Trophoblast cell (in vitro differentiated cells and primary cell): Measurements from ENCODE around the gene PRIM2.
"Not testable (repeated sequence)": the region's sequence is repeated elsewhere in the genome, so short reads cannot be mapped to it uniquely, and the experiment has no call there.

Experiments used
- DNase-seq, 2 donors: peaks; one replicate each; pipeline ENCODE4 v3.0.0-alpha.2; 2016
- H2AFZ ChIP-seq: 2 replicates; pipeline ENCODE4 v1.6.1; 2013; ENCODE audit warnings: low read length, moderate library complexity, mild to moderate bottlenecking; ENCODE audit not compliant: insufficient read depth, poor library complexity
- H2AK5ac ChIP-seq: 2 replicates; pipeline ENCODE4 v1.6.1; 2013; ENCODE audit warnings: mild to moderate bottlenecking, low read length
- H2BK120ac ChIP-seq: 2 replicates; pipeline ENCODE4 v1.6.1; 2013; ENCODE audit warnings: low read length, mild to moderate bottlenecking, moderate library complexity; ENCODE audit not compliant: insufficient read depth, poor library complexity
- H2BK12ac ChIP-seq: 2 replicates; pipeline ENCODE4 v1.6.1; 2013; ENCODE audit warnings: mild to moderate bottlenecking, low read length, moderate library complexity
- H2BK5ac ChIP-seq: 2 replicates; pipeline ENCODE4 v1.6.1; 2013; ENCODE audit warnings: low read length, low read depth, moderate library complexity, mild to moderate bottlenecking; ENCODE audit not compliant: poor library complexity
- H3K14ac ChIP-seq: 2 replicates; pipeline ENCODE4 v1.6.1; 2013; ENCODE audit warnings: mild to moderate bottlenecking, low read length
- H3K18ac ChIP-seq: 2 replicates; pipeline ENCODE4 v1.6.1; 2013; ENCODE audit warnings: mild to moderate bottlenecking, low read length
- H3K23ac ChIP-seq: 2 replicates; pipeline ENCODE4 v1.6.1; 2013; ENCODE audit warnings: low read length
- H3K27ac ChIP-seq: 2 replicates; pipeline ENCODE4 v1.5.1; 2013; ENCODE audit warnings: low read depth, mild to moderate bottlenecking, inconsistent platforms, low read length, moderate library complexity
- H3K27me3 ChIP-seq: 2 replicates; pipeline ENCODE4 v1.6.1; 2013; ENCODE audit warnings: inconsistent platforms, mild to moderate bottlenecking, low read length, moderate library complexity; ENCODE audit not compliant: insufficient read depth
- H3K36me3 ChIP-seq, 2 experiments: 1 replicate in 1 of 2; 2 replicates in 1 of 2; pipeline ENCODE4 v1.6.1; 2013; ENCODE audit warnings: low read length in 2 of 2, mild to moderate bottlenecking in 2 of 2, moderate library complexity in 1 of 2; ENCODE audit not compliant: insufficient read depth in 2 of 2, control insufficient read depth in 1 of 2
- H3K4ac ChIP-seq: 2 replicates; pipeline ENCODE4 v1.6.1; 2013; ENCODE audit warnings: low read depth, mild to moderate bottlenecking, low read length, moderate library complexity
- H3K4me1 ChIP-seq, 2 experiments: 1 replicate in 1 of 2; 2 replicates in 1 of 2; pipeline ENCODE4 v1.6.1; 2013; ENCODE audit warnings: low read length in 2 of 2, mild to moderate bottlenecking in 2 of 2, moderate library complexity in 1 of 2; ENCODE audit not compliant: insufficient read depth in 2 of 2, control insufficient read depth in 1 of 2
- H3K4me2 ChIP-seq: 2 replicates; pipeline ENCODE4 v1.6.1; 2013; ENCODE audit warnings: inconsistent platforms, mild to moderate bottlenecking, low read length, moderate library complexity
- H3K4me3 ChIP-seq: 2 replicates; pipeline ENCODE4 v1.5.1; 2013; ENCODE audit warnings: mild to moderate bottlenecking, low read depth, low read length, inconsistent platforms
- H3K79me1 ChIP-seq: one replicate; pipeline ENCODE4 v1.6.1; 2013; ENCODE audit warnings: low read length
- H3K79me2 ChIP-seq: 2 replicates; pipeline ENCODE4 v1.6.1; 2013; ENCODE audit warnings: low read length, mild to moderate bottlenecking; ENCODE audit not compliant: control insufficient read depth, insufficient read depth, poor library complexity
- H3K9ac ChIP-seq: 2 replicates; pipeline ENCODE4 v1.6.1; 2013; ENCODE audit warnings: mild to moderate bottlenecking, low read length
- H3K9me3 ChIP-seq: 2 replicates; pipeline ENCODE4 v1.6.1; 2013; ENCODE audit warnings: low read depth, mild to moderate bottlenecking, control low read depth, inconsistent platforms, low read length; ENCODE audit not compliant: insufficient read depth
- H4K12ac ChIP-seq: 2 replicates; pipeline ENCODE4 v1.6.1; 2013; ENCODE audit warnings: low read depth, mild to moderate bottlenecking, low read length, moderate library complexity
- H4K8ac ChIP-seq: 2 replicates; pipeline ENCODE4 v1.6.1; 2013; ENCODE audit warnings: low read depth, mild to moderate bottlenecking, low read length, moderate library complexity
- H4K91ac ChIP-seq: one replicate; pipeline ENCODE4 v1.6.1; 2013; ENCODE audit warnings: low read depth, mild to moderate bottlenecking, low read length, moderate library complexity
- WGBS: extraction: QIAGEN DNeasy Blood & Tissue Kit; methylation state at CpG from one replicate; pipeline ENCODE4 v1.1.7; 2013; ENCODE audit warnings: missing lambda C conversion rate; ENCODE audit not compliant: insufficient read length, insufficient coverage; ENCODE audit errors: extremely low coverage; 5-methylcytosine and 5-hydroxymethylcytosine counted together

PRIM2 gene

GRCh38 chr6:57368965-57369731 lies 51.7 kb downstream of the PRIM2 start:
- DNase-seq, H2BK120ac ChIP-seq, H2BK5ac ChIP-seq, H4K8ac ChIP-seq, H3K4ac ChIP-seq, H3K4me2 ChIP-seq, H3K18ac ChIP-seq, H3K79me2 ChIP-seq, H2BK12ac ChIP-seq, H3K9ac ChIP-seq, H4K12ac ChIP-seq, H3K79me1 ChIP-seq, H3K4me3 ChIP-seq, H3K14ac ChIP-seq, H3K23ac ChIP-seq, H3K4me1 ChIP-seq, H3K36me3 ChIP-seq, H3K27me3 ChIP-seq, H3K9me3 ChIP-seq, H3K27ac ChIP-seq, H2AFZ ChIP-seq, H2AK5ac ChIP-seq, H4K91ac ChIP-seq: not testable (repeated sequence)
- WGBS = no CpG with 5 or more reads among the region's 4 CpGs

GRCh38 chr6:57371779-57372178 lies 54.3 kb downstream of the PRIM2 start:
- not testable (repeated sequence) for H3K4me1 ChIP-seq, H3K23ac ChIP-seq, H2AFZ ChIP-seq, H2BK120ac ChIP-seq, H3K4ac ChIP-seq, H4K91ac ChIP-seq, H3K4me2 ChIP-seq, H3K36me3 ChIP-seq, H3K79me1 ChIP-seq, H2BK12ac ChIP-seq, H3K9me3 ChIP-seq, H3K27me3 ChIP-seq, H3K4me3 ChIP-seq, H4K12ac ChIP-seq, H2BK5ac ChIP-seq, H2AK5ac ChIP-seq, H3K18ac ChIP-seq, H3K27ac ChIP-seq, H3K9ac ChIP-seq, H3K79me2 ChIP-seq, H3K14ac ChIP-seq, H4K8ac ChIP-seq
- no CpG with 5 or more reads among the region's 1 CpG for WGBS
- DNase-seq = peak in 1 of 2 donors; percentile 38

GRCh38 chr6:57374764-57375163 lies 57.3 kb downstream of the PRIM2 start:
- H2BK12ac ChIP-seq, H3K9ac ChIP-seq, H3K14ac ChIP-seq, H3K4me3 ChIP-seq, H2BK5ac ChIP-seq, H4K91ac ChIP-seq, H2BK120ac ChIP-seq, H3K79me1 ChIP-seq, H3K9me3 ChIP-seq, H4K12ac ChIP-seq, H3K79me2 ChIP-seq, H3K27me3 ChIP-seq, H3K4ac ChIP-seq, H2AK5ac ChIP-seq, H3K18ac ChIP-seq, H2AFZ ChIP-seq, H3K36me3 ChIP-seq, H3K27ac ChIP-seq, H3K23ac ChIP-seq, H3K4me2 ChIP-seq, H4K8ac ChIP-seq, H3K4me1 ChIP-seq: not testable (repeated sequence)
- no CpG with 5 or more reads among the region's 4 CpGs for WGBS
- DNase-seq = peak; percentile 0 to 31

GRCh38 chr6:57376083-57376482 lies 58.7 kb downstream of the PRIM2 start:
- H3K4ac ChIP-seq, H3K14ac ChIP-seq, H3K4me3 ChIP-seq, H2BK120ac ChIP-seq, H3K27ac ChIP-seq, H3K4me2 ChIP-seq, H2AFZ ChIP-seq, H3K79me1 ChIP-seq, H4K91ac ChIP-seq, H2AK5ac ChIP-seq, DNase-seq, H3K79me2 ChIP-seq, H3K36me3 ChIP-seq, H2BK12ac ChIP-seq, H3K18ac ChIP-seq, H3K4me1 ChIP-seq, H3K9ac ChIP-seq, H4K8ac ChIP-seq, H4K12ac ChIP-seq, H3K23ac ChIP-seq, H3K9me3 ChIP-seq, H3K27me3 ChIP-seq, H2BK5ac ChIP-seq: not testable (repeated sequence)
- no CpG with 5 or more reads among the region's 3 CpGs for WGBS
